KMS-11 (cell line): ENCODE results near the gene RASA3.
"Not testable (repeated sequence)": the region's sequence is repeated elsewhere in the genome, so short reads cannot be mapped to it uniquely, and the experiment has no call there.

Experiments
- H2AFZ ChIP-seq: fragments of 200-600 bp; sonication (generic); 2 replicates; pipeline ENCODE4 v1.6.1; 2016; ENCODE audit warnings: antibody characterized with exemption, mixed run types, low read depth
- H3K27ac ChIP-seq: fragments of 200-600 bp; sonication (generic); 2 replicates; pipeline ENCODE4 v1.6.1; 2016; ENCODE audit warnings: mild to moderate bottlenecking, mixed run types
- H3K27me3 ChIP-seq: fragments of 200-600 bp; sonication (generic); 2 replicates; pipeline ENCODE4 v1.6.1; 2017; ENCODE audit warnings: mild to moderate bottlenecking, low read depth, mixed run types, moderate library complexity; ENCODE audit not compliant: insufficient read depth
- H3K36me3 ChIP-seq: fragments of 200-600 bp; sonication (generic); 2 replicates; pipeline ENCODE4 v1.6.1; 2017; ENCODE audit warnings: mild to moderate bottlenecking, mixed run types; ENCODE audit not compliant: insufficient read depth
- H3K4me1 ChIP-seq: fragments of 200-600 bp; sonication (generic); 2 replicates; pipeline ENCODE4 v1.6.1; 2016; ENCODE audit warnings: mild to moderate bottlenecking, low read depth, mixed run types; ENCODE audit not compliant: poor library complexity, severe bottlenecking
- H3K4me2 ChIP-seq: fragments of 200-600 bp; sonication (generic); 2 replicates; pipeline ENCODE4 v1.7.0; 2016; ENCODE audit warnings: mild to moderate bottlenecking, mixed run types
- H3K4me3 ChIP-seq: fragments of 200-600 bp; sonication (generic); IDR thresholded peaks from 2 replicates; pipeline ENCODE4 v1.6.1; 2017; ENCODE audit warnings: low read depth, low read length, mixed read lengths; ENCODE audit not compliant: insufficient read depth
- H3K79me2 ChIP-seq: fragments of 200-600 bp; sonication (generic); 2 replicates; pipeline ENCODE4 v1.6.1; 2016; ENCODE audit warnings: low read depth, mixed run types; ENCODE audit not compliant: insufficient read depth
- H3K9ac ChIP-seq: fragments of 200-600 bp; sonication (generic); 2 replicates; pipeline ENCODE4 v1.6.1; 2016; ENCODE audit warnings: mild to moderate bottlenecking, mixed run types
- H4K20me1 ChIP-seq: fragments of 200-600 bp; sonication (generic); 2 replicates; pipeline ENCODE4 v1.6.1; 2016; ENCODE audit warnings: mild to moderate bottlenecking, mixed run types; ENCODE audit not compliant: insufficient read depth
- TF ChIP-seq, protein P1 (sequence below): fragments of 200-600 bp; sonication (generic); conservative IDR thresholded peaks from 2 replicates; pipeline ENCODE4 v1.6.1; 2017; ENCODE audit warnings: low read depth, mild to moderate bottlenecking, antibody characterized with exemption, low read length, moderate library complexity, mixed read lengths

RASA3 gene

DNA sequence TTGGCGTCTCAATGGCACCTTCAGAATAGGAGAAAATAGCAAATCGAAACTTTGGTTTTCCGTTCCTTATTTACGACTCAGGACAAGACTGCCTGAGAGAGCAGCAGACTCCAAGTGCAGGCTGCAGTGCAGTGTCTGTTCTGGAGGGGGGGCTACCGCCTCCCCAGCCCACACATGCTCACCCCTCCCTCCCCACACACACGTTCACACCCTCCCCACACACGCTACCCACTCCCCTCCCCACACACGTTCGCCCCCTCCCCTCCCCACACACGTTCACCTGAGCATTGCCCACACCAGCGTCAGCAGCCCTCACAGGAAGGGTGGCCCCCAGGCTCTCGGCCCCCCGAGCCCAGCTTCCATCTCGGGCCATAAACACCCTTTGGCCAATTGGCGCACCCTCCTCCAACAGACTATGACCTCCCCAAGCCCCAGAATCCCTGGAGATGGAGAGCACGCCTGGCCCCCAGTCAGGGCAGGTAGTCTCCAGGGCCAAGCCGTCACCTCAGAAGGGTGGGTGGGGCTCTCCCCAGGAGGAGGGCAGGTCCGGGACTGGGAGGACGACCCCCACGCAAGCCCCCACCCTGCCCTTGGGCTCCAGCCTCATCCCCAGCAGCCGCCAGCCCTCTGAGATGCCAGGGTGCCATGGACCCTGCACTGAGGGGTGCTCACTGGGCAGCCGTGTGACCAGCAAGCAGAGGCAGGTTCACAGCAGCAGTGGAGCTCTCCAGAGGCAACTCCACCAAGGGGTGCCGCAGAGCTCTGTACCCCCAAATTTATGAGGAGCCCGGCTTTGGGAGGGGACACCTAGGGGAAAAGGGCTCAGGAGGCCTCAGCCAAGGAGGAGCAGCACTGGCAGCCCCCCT, 27.5 kb downstream of the RASA3 start:
- Histone ChIP-seq H3K27me3 (no peaks in the 10 kb centered on the region), H4K20me1 (no peaks in the 10 kb centered on the region), H3K4me2 (no peak overlapping the region), H3K36me3 (no peaks in the 10 kb centered on the region), H2AFZ (no peak overlapping the region), H3K4me1 (peaks cover 3% of the 10 kb centered on the region), H3K79me2 (no peaks in the 10 kb centered on the region), H3K27ac (no peak overlapping the region), H3K4me3 (no peak overlapping the region), H3K9ac (no peak overlapping the region)
- TF ChIP-seq, protein P1, sequence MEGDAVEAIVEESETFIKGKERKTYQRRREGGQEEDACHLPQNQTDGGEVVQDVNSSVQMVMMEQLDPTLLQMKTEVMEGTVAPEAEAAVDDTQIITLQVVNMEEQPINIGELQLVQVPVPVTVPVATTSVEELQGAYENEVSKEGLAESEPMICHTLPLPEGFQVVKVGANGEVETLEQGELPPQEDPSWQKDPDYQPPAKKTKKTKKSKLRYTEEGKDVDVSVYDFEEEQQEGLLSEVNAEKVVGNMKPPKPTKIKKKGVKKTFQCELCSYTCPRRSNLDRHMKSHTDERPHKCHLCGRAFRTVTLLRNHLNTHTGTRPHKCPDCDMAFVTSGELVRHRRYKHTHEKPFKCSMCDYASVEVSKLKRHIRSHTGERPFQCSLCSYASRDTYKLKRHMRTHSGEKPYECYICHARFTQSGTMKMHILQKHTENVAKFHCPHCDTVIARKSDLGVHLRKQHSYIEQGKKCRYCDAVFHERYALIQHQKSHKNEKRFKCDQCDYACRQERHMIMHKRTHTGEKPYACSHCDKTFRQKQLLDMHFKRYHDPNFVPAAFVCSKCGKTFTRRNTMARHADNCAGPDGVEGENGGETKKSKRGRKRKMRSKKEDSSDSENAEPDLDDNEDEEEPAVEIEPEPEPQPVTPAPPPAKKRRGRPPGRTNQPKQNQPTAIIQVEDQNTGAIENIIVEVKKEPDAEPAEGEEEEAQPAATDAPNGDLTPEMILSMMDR = no peak

DNA sequence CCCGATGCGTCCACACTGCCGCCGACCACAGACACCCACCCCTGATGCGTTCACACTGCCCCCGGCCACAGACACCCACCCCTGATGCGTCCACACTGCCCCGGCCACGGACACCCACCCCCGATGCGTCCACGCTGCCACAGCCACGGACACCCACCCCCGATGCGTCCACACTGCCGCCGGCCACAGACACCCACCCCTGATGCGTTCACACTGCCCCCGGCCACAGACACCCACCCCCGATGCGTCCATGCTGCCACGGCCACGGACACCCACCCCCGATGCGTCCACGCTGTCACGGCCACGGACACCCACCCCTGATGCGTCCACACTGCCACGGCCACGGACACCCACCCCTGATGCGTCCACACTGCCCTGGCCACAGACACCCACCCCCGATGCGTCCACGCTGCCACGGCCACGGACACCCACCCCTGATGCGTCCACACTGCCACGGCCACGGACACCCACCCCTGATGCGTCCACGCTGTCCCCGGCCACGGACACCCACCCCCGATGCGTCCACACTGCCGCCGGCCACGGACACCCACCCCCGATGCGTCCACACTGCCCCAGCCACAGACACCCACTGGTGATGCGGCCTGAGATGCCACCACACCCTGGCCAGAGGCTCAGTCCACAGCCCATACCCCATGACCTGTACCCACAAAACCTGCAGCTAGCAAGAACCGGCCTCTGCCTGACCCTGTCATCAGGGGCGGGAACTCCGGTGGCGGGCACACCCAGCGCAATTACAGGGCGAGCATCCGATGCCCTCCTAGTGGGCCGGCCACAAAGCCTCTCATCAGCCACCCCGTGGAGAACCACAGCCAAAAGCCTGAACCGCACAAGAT, 28.4 kb downstream of the RASA3 start:
- Histone ChIP-seq H4K20me1 (no peaks in the 10 kb centered on the region), H3K79me2 (no peaks in the 10 kb centered on the region), H3K36me3 (no peaks in the 10 kb centered on the region), H3K4me1 (peaks cover 3% of the 10 kb centered on the region), H3K27ac (no peak overlapping the region), H3K4me2 (no peak overlapping the region), H3K4me3 (no peak overlapping the region), H3K27me3 (no peaks in the 10 kb centered on the region), H2AFZ (no peak overlapping the region), H3K9ac (no peak overlapping the region)
- TF ChIP-seq, protein P1 = no peak

DNA sequence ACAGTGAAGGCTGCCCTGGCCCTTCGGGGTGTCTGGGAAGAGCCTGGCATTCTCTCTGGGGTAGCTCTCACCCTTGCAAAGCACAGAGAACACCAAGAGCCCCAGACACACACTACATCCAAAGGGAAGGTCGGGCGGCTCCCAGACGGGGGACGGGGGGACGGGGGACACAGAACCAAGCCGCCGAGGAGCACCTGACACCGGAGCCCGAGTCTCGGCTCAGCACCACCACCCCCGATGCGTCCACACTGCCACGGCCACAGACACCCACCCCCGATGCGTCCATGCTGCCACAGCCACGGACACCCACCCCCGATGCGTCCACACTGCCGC, 29.2 kb downstream of the RASA3 start:
- not testable (repeated sequence) for H3K4me2 ChIP-seq, H3K27me3 ChIP-seq, H3K4me1 ChIP-seq, H3K9ac ChIP-seq, H4K20me1 ChIP-seq, H2AFZ ChIP-seq, H3K27ac ChIP-seq, H3K36me3 ChIP-seq, H3K79me2 ChIP-seq, H3K4me3 ChIP-seq

DNA sequence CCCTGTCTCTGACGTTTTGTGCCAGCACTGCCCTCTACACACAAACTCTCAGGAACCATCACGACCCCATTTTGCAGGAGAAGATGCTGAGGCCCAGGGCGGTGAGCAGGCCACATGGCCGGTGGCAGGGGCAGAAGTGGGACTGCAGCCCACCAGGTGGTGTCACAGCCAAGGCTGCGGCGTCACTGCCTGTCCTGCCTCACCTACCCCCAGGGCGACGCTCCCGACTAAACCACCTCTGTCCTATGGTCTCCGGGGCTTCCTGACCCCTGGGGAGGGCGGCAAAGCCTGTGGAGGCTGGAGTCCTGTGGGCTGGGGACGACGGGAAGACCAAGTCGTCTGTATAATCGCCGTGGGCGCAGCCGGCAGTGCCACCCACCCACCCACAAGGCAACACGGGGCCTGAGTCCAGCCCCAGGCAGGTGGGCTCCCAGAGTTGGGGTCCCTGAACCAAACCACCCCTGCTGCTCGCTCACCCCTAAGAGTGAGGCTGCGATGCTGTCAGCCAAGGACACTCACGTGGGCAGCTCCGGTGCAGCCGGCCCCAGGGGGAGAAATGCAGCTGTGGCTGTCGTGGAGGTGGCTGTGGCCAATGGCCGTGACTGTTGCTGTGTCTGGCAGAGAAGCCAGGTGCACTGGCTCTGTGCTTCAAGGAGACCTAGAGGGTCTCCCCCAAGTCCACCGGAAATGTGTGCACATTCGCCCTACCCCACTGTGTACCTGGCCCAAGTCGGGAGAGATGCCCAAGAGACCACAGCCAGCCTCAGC, 29.7 kb downstream of the RASA3 start:
- H3K27me3 ChIP-seq = no peaks in the 10 kb centered on the region
- H2AFZ ChIP-seq = no peak overlapping the region
- TF ChIP-seq, protein P1 = no peak
- H3K9ac ChIP-seq = no peak overlapping the region
- H3K4me3 ChIP-seq = no peak overlapping the region
- H3K4me2 ChIP-seq = no peak overlapping the region
- H3K4me1 ChIP-seq = peaks cover 3% of the 10 kb centered on the region
- no peak overlapping the region for H3K27ac ChIP-seq
- H4K20me1 ChIP-seq = no peaks in the 10 kb centered on the region
- H3K36me3 ChIP-seq = no peaks in the 10 kb centered on the region
- H3K79me2 ChIP-seq = no peaks in the 10 kb centered on the region
